HCT116 (cell line): ENCODE results near the gene CALML3. TPM values are rescaled to one million over a fixed set of nuclear protein-coding genes. Genes with fewer than 3 reads are reported as not detected.

Source experiments
- ATAC-seq: fragments of 200-7000 bp; cut with Tn5 transposase; 2 replicates; pipeline ENCODE4 v1.9.1; 2020; ENCODE audit warnings: mild to moderate bottlenecking, moderate library complexity
- BruUV-seq: library from RNA; stranded (reverse); fragments of 400-500 nt; replicated peaks from 2 replicates; lab custom pipeline; 2021; lab: Mats Ljungman, UMichigan
- CTCF ChIA-PET: fragments of 300-600 bp; sonication (Branson Sonifier 250); formaldehyde crosslinking; loops from one replicate; lab custom pipeline; 2021; ENCODE audit warnings: antibody characterized with exemption; lab: Charles Lee
- POLR2A ChIA-PET: fragments of 300-600, 350-600 bp; sonication (Branson Sonifier 250); formaldehyde crosslinking; loops from one replicate; lab custom pipeline; 2021; ENCODE audit warnings: antibody characterized with exemption; lab: Charles Lee
- RAD21 ChIA-PET, 2 experiments: fragments of 300-600 bp; sonication (Branson Sonifier 250); formaldehyde crosslinking; loops; one replicate each; lab custom pipeline; 2023; ENCODE audit warnings: low total read pairs in 2 of 2; ENCODE audit not compliant: uncharacterized antibody in 2 of 2, unreplicated experiment in 2 of 2, low non-redundant PET in 1 of 2; lab: Charles Lee
- DNase-seq: peaks from one replicate; pipeline ENCODE4 v3.0.0-alpha.2; 2010; ENCODE audit warnings: low read depth, low spot score
- H2AFZ ChIP-seq: fragments of 200-600 bp; shearing (Covaris generic), sonication (generic); 2 replicates; pipeline ENCODE4 v1.6.1; 2017; ENCODE audit warnings: low read depth, mixed run types, mixed read lengths, antibody characterized with exemption, low read length; ENCODE audit not compliant: poor library complexity, severe bottlenecking
- H3K27ac ChIP-seq: 2 replicates; pipeline ENCODE4 v1.5.1; 2012; ENCODE audit warnings: low read depth, low read length
- H3K27me3 ChIP-seq: fragments of 200-600 bp; sonication (generic); 2 replicates; pipeline ENCODE4 v1.6.1; 2016; ENCODE audit warnings: mixed run types, low read length, mixed read lengths; ENCODE audit not compliant: insufficient read depth
- H3K36me3 ChIP-seq, 2 experiments: fragments of 200-500 bp in 1 of 2; fragments of 200-600 bp in 1 of 2; sonication (Bioruptor generic) in 1 of 2; sonication (generic) in 1 of 2; 2 replicates each; pipeline versions ENCODE4 v1.5.1 to v1.6.1; 2014 to 2016; ENCODE audit warnings: low read length in 2 of 2, inconsistent platforms in 1 of 2, mixed read lengths in 1 of 2, mixed run types in 1 of 2; ENCODE audit not compliant: insufficient read depth in 2 of 2, control insufficient read depth in 1 of 2
- H3K4me1 ChIP-seq, 2 experiments: fragments of 200-600 bp in 1 of 2; sonication (generic) in 1 of 2; 2 replicates each; pipeline versions ENCODE4 v1.5.1 to v1.6.1; 2012 to 2017; ENCODE audit warnings: low read length in 2 of 2, inconsistent platforms in 1 of 2, mild to moderate bottlenecking in 1 of 2, mixed read lengths in 1 of 2, mixed run types in 1 of 2, moderate library complexity in 1 of 2; ENCODE audit not compliant: insufficient read depth in 2 of 2, control insufficient read depth in 1 of 2
- H3K4me2 ChIP-seq: fragments of 200-600 bp; sonication (generic); 2 replicates; pipeline ENCODE4 v1.6.1; 2017; ENCODE audit warnings: mixed run types, low read length, mixed read lengths
- H3K4me3 ChIP-seq, 2 experiments: fragments of 200-600 bp in 1 of 2; sonication (generic) in 1 of 2; replicated peaks in 1 of 2; 2 replicates each; pipeline ENCODE4 v1.5.1; 2011 to 2016; ENCODE audit warnings: low read length in 2 of 2, control low read depth in 1 of 2, low read depth in 1 of 2, mild to moderate bottlenecking in 1 of 2, mixed read lengths in 1 of 2, mixed run types in 1 of 2
- H3K79me2 ChIP-seq: fragments of 200-600 bp; sonication (generic); 2 replicates; pipeline ENCODE4 v1.6.1; 2017; ENCODE audit warnings: mild to moderate bottlenecking, mixed run types, low read length, moderate library complexity, mixed read lengths; ENCODE audit not compliant: insufficient read depth
- H3K9ac ChIP-seq: fragments of 200-600 bp; sonication (generic); 2 replicates; pipeline ENCODE4 v1.6.1; 2016; ENCODE audit warnings: low read length, mixed read lengths
- H3K9me2 ChIP-seq: fragments of 200-600 bp; sonication (generic), shearing (Covaris generic); 2 replicates; pipeline ENCODE4 v1.6.1; 2017; ENCODE audit warnings: mixed run types, mild to moderate bottlenecking, moderate library complexity; ENCODE audit not compliant: insufficient read depth
- H3K9me3 ChIP-seq, 2 experiments: fragments of 200-500 bp in 1 of 2; fragments of 200-600 bp in 1 of 2; sonication (Bioruptor generic) in 1 of 2; sonication (generic) in 1 of 2; 2 replicates each; pipeline ENCODE4 v1.6.1; 2014 to 2017; ENCODE audit warnings: low read length in 2 of 2, mixed read lengths in 2 of 2, inconsistent platforms in 1 of 2, low read depth in 1 of 2, mild to moderate bottlenecking in 1 of 2, mixed run types in 1 of 2, moderate library complexity in 1 of 2; ENCODE audit not compliant: control insufficient read depth in 1 of 2, insufficient read depth in 1 of 2
- H4K20me1 ChIP-seq: fragments of 200-600 bp; sonication (generic), shearing (Covaris generic); 2 replicates; pipeline ENCODE4 v1.6.1; 2017; ENCODE audit warnings: mixed run types, mild to moderate bottlenecking, moderate library complexity; ENCODE audit not compliant: insufficient read depth
- ATF3 ChIP-seq: IDR thresholded peaks from 2 replicates; pipeline ENCODE4 v1.6.1; 2012
- CBX3 ChIP-seq: IDR thresholded peaks from 2 replicates; pipeline ENCODE4 v1.6.1; 2012; ENCODE audit warnings: low read depth
- CTCF ChIP-seq, 3 experiments: fragments of 200-600 bp in 1 of 3; sonication (generic) in 1 of 3; IDR thresholded peaks in 2 of 3; conservative IDR thresholded peaks in 1 of 3; 2 replicates each; pipeline ENCODE4 v1.5.1; 2012 to 2017; ENCODE audit warnings: low read depth in 2 of 3, low read length in 2 of 3, antibody characterized with exemption in 1 of 3, borderline replicate concordance in 1 of 3, control low read depth in 1 of 3, mild to moderate bottlenecking in 1 of 3, mixed read lengths in 1 of 3, mixed run types in 1 of 3, moderate library complexity in 1 of 3; ENCODE audit not compliant: insufficient read depth in 1 of 3
- EGR1 ChIP-seq: IDR thresholded peaks from 2 replicates; pipeline ENCODE4 v1.6.1; 2012; ENCODE audit warnings: low read depth
- EZH2 ChIP-seq: fragments of 200-600 bp; sonication (generic); IDR thresholded peaks from 2 replicates; pipeline ENCODE4 v1.6.1; 2017; ENCODE audit warnings: antibody characterized with exemption, mixed run types
- POLR2A ChIP-seq: IDR thresholded peaks from 2 replicates; pipeline ENCODE4 v1.7.0; 2011; ENCODE audit warnings: borderline replicate concordance; ENCODE audit not compliant: insufficient read depth, insufficient read length; ENCODE audit errors: extremely low read depth
- POLR2AphosphoS5 ChIP-seq: IDR thresholded peaks from 2 replicates; pipeline ENCODE4 v1.6.1; 2011; ENCODE audit warnings: mild to moderate bottlenecking, low read depth, low read length, moderate library complexity
- RAD21 ChIP-seq: IDR thresholded peaks from 2 replicates; pipeline ENCODE4 v1.6.1; 2012; ENCODE audit warnings: low read depth, mild to moderate bottlenecking
- SIN3A ChIP-seq: IDR thresholded peaks from 2 replicates; pipeline ENCODE4 v1.6.1; 2012; ENCODE audit warnings: low read depth
- SP1 ChIP-seq: IDR thresholded peaks from 2 replicates; pipeline ENCODE4 v1.6.1; 2012; ENCODE audit warnings: low read depth
- SRF ChIP-seq: IDR thresholded peaks from 2 replicates; pipeline ENCODE4 v1.6.1; 2012; ENCODE audit warnings: low read depth
- TCF7L2 ChIP-seq: IDR thresholded peaks from 2 replicates; pipeline ENCODE4 v1.7.0; 2011; ENCODE audit warnings: borderline replicate concordance, inconsistent platforms; ENCODE audit not compliant: insufficient read depth, insufficient read length; ENCODE audit errors: extremely low read depth
- YY1 ChIP-seq: IDR thresholded peaks from 2 replicates; pipeline ENCODE4 v1.6.1; 2011; ENCODE audit warnings: low read length, low read depth, moderate library complexity, mild to moderate bottlenecking; ENCODE audit not compliant: insufficient replicate concordance; ENCODE audit errors: extremely low read depth
- ZFX ChIP-seq: fragments of 450-650 bp; IDR thresholded peaks from 2 replicates; pipeline ENCODE4 v1.6.1; 2017
- ZNF274 ChIP-seq: fragments of 200-500 bp; sonication (Bioruptor generic); IDR thresholded peaks from 2 replicates; pipeline ENCODE4 v1.6.1; 2014; ENCODE audit warnings: mild to moderate bottlenecking, low read depth, low read length, inconsistent platforms
- intact Hi-C: fragments of 100-400 bp; cut with micrococcal nuclease; formaldehyde crosslinking; loops from 2 replicates; pipeline ENCODE4 v1.10.0; 2022
- total RNA-seq: library from RNA; stranded (reverse); gene quantifications from one replicate; pipeline ENCODE4 v1.2.1, GENCODE V29; 2021; ENCODE audit not compliant: unreplicated experiment

The CALML3 gene
- total RNA-seq, 1 experiment from 2014 or later, result not detected

DNA sequence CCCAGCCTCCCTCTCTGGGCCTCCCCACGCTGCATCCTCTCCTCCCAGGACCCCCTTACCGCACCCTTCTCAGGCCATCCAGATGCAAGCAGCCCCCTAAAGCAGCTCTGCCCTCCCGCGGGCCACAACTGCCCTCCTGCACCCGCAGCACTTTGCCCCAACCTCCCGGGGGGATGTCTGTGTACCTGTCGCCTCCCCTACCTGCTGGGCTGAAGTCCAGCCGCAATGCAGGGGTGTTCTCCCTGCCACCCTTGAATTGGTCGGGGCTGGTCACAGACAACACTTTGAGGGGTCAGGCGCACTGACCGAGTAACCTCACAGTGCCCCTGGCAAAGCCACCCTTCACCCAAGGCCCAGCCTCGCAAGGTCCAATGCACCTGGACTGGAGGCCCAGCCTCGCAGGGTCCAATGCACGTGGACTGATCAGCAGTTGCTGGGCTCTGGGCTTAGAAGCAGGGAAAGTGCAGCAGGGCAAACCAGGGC is 17.1 kb upstream of the CALML3 start (continued):
- TF ChIP-seq CTCF (IDR thresholded peaks at IDR 0.05 in 2 of 3, conservative IDR thresholded peaks at IDR 0.05 in 1 of 3; ENCODE audit: borderline replicate concordance in 1 of 3, insufficient read depth in 1 of 3, low read depth in 2 of 3, low read length in 2 of 3), result no peak
- TF ChIP-seq EGR1, result no peak
- no peak for TF ChIP-seq POLR2A
- TF ChIP-seq TCF7L2, result no peak
- no peak for TF ChIP-seq ATF3
- TF ChIP-seq ZNF274, result no peak
- TF ChIP-seq SP1, result no peak
- TF ChIP-seq EZH2, result no peak

DNA sequence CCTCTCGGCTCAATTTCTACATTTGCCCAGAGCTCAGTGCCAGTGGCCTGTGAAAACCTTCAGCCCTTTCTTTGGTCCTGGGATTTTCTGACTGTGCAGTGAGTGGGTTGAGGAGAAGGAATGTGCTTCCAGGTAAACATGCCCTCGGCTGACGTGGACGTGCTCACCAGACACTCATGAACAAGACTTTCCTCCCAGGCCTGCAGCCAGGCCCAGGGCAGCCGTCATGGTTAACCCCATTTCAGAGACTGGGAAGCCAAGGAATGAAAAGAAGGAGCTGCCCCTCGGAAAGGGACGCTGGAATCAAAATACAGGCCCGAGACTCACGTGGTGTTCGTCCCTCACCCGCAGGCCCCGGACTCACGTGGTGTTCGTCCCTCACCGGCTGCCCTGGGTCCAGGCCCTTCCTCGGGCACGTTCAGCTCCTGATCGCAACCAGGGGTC is 16.6 kb upstream of the CALML3 start:
- TF ChIP-seq ZFX, result no peak
- TF ChIP-seq SRF, result no peak
- TF ChIP-seq RAD21, result no peak
- TF ChIP-seq SIN3A, result no peak
- no peak for TF ChIP-seq CBX3
- no peak for TF ChIP-seq YY1
- no peak for TF ChIP-seq ATF3
- TF ChIP-seq POLR2AphosphoS5, result no peak
- no peak for TF ChIP-seq POLR2A
- Histone ChIP-seq H3K4me2 (no peak overlapping the region), H3K9ac (no peak overlapping the region), H3K9me3 (no peaks in the 10 kb centered on the region), H2AFZ (no peak overlapping the region), H4K20me1 (no peaks in the 10 kb centered on the region), H3K4me1 (peaks cover 0 to 3% of the 10 kb centered on the region in 2 experiments; a peak in 1 of 4 replicates), H3K79me2 (no peaks in the 10 kb centered on the region), H3K4me3 (no peak overlapping the region), H3K27me3 (peaks cover 9% of the 10 kb centered on the region; the same call in 1 of the 2 replicates), H3K36me3 (no peaks in the 10 kb centered on the region), H3K9me2 (no peaks in the 10 kb centered on the region), H3K27ac (no peak overlapping the region)
- intact Hi-C loops, result no loop called here
- ChIA-PET CTCF (no interaction called here), RAD21 (no interaction called here), POLR2A (no interaction called here)
- ATAC-seq (no peak), DNase-seq (no peak)
- BruUV-seq, result no TSS peak
